Muscle layer of colon (tissue), 2 donors: Measurements from ENCODE around the gene FZR1.
A peak's percentile ranks its signal among the peaks of the same experiment; 100 is the strongest.

Experiments used
- H3K27ac ChIP-seq: one replicate; pipeline ENCODE4 v1.7.0; 2013; ENCODE audit warnings: low read depth, mild to moderate bottlenecking, low read length, moderate library complexity
- H3K27me3 ChIP-seq, 2 donors: one replicate each; pipeline ENCODE4 v1.7.0; 2013; ENCODE audit warnings: low read length in 2 of 2, mild to moderate bottlenecking in 2 of 2; ENCODE audit not compliant: insufficient read depth in 2 of 2, control insufficient read depth in 1 of 2
- H3K36me3 ChIP-seq: one replicate; pipeline ENCODE4 v1.7.0; 2013; ENCODE audit warnings: mild to moderate bottlenecking, low read length; ENCODE audit not compliant: insufficient read depth
- H3K4me1 ChIP-seq: one replicate; pipeline ENCODE4 v1.7.0; 2013; ENCODE audit warnings: mild to moderate bottlenecking, low read length; ENCODE audit not compliant: insufficient read depth
- H3K4me3 ChIP-seq, 2 donors: one replicate each; pipeline ENCODE4 v1.7.0; 2013; ENCODE audit warnings: low read length in 2 of 2, low read depth in 1 of 2, mild to moderate bottlenecking in 1 of 2, moderate library complexity in 1 of 2
- H3K9ac ChIP-seq: one replicate; pipeline ENCODE4 v1.7.0; 2013; ENCODE audit warnings: low read length
- H3K9me3 ChIP-seq: one replicate; pipeline ENCODE4 v1.7.0; 2013; ENCODE audit warnings: mild to moderate bottlenecking, low read length
- donor health status: abdominal sarcoma.
- donor health status: Adenocarcinoma of cecum.

The FZR1 gene

DNA sequence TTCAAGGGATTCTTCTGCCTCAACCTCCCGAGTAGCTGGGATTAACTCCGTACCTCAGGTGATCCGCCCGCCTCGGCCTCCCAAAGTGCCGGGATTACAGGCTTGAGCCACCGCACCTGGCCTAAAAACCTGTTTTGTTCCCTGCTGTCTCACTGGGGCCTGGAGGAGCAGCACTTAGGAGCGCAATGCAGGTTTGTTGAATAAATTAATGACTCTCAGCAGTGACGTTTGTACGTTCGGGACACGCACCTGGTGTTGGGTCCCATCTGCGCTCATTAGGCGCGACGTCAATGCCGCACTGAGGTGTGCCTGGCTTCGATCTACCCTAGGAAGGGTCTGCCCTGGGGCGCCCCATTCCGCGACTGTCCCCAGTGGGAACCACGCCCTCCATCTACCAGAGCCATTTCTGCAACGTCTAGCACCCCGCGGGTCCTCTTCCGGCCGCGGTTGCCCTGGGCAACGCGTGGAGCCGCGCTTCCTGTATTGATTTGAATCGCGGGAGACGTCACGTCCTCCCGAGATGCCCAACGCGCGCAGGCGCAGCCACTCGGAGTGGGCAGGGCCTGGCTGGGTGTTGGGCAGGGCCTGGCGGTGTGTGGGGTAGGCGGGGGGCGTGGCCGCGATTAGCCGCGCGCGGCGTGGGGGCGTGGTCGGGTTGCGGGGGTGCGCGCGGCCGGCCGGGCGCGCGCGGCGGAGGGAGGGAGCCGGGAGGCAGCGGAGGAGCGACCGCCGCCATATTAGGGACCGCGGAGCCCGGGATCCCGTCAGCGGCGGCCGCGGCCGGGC is at the start of gene FZR1:
TSS of gene FZR1 (plus strand) at position 714 of the 786 bp plus-strand sequence. CDS start 16,679 bp downstream, outside the sequence.
- H3K27ac ChIP-seq = peak within 1 kb of the TSS; percentile 93
- H3K4me3 ChIP-seq = peak within 1 kb of the TSS; percentile 78 to 84
- peaks cover 16% of the 10 kb centered on the region for H3K36me3 ChIP-seq
- H3K9ac ChIP-seq = peak within 1 kb of the TSS; percentile 61
- no peaks in the 10 kb centered on the region for H3K27me3 ChIP-seq
- peaks cover 8% of the 10 kb centered on the region for H3K4me1 ChIP-seq
- H3K9me3 ChIP-seq = no peaks in the 10 kb centered on the region

DNA sequence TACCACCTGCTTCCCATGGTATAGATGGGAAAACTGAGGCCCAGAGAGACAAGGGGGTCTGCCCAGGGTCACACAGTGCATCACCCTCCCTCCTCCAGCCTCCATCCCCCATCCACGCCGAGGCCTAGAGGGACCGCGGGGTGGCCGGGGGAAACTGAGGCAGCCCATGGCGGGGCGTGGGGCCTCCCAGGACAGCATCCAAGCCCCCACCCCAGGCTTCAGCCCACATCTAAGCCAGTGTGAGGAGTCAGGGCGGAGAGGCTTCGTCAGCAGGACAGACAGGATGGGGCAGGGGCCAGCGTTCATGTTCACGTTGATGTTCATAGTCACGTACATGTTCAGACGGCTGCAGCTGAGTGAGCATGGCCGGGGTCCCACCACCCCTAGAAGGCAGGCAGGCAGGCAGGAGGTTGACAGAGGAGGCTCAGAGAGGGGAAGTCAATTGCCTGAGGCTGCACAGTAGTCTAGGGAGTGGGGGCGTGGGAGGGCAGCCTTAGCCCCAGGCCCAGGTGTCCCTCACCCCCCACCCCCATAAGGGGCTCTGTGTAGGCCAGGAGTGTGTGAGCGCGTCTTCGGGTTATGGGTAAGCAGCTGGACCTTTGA is 49.1 kb upstream of the FZR1 start:
- Histone ChIP-seq H3K4me3 (no peak overlapping the region), H3K4me1 (peaks cover 35% of the 10 kb centered on the region), H3K27me3 (no peaks in the 10 kb centered on the region), H3K36me3 (peaks cover 38% of the 10 kb centered on the region), H3K9me3 (no peaks in the 10 kb centered on the region), H3K9ac (no peak overlapping the region), H3K27ac (peak overlapping the region; percentile 83)

DNA sequence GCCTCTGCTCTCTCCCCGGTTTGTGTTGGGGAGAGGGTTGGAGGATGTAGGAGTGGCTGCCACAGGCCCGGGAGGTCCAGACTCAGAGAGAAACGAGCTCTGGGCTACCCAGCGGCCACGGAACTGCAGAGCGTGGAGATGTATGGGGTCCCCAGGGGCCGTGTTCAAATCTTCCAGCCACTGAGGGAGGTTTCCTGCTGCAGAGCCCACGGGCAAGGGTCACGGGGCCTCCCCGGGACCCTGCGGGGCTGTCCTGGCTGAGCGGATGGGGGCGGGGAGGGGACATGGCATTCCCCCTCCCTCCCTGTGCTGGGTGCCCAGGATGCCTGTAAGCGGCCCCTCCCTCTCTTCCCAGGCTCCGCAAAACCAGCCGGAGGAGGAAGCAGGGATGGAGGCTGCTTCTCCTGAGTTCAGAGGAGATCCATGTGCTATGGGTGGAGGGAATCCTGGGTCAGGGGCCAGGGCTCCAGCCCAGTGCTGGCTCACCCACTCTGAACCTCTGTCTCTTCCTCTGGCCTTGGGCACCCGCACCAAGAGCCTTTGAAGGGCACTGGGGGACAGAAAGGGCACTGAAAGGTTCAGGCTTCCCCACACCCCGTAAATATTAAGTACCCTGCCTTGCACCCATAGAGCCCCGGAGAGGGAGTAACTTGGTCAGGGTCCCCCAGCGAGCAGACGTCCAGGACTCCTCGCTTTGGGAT is 48.4 kb upstream of the FZR1 start:
- H3K9me3 ChIP-seq = no peaks in the 10 kb centered on the region
- peak overlapping the region; percentile 4 for H3K9ac ChIP-seq
- H3K4me3 ChIP-seq = no peak overlapping the region

DNA sequence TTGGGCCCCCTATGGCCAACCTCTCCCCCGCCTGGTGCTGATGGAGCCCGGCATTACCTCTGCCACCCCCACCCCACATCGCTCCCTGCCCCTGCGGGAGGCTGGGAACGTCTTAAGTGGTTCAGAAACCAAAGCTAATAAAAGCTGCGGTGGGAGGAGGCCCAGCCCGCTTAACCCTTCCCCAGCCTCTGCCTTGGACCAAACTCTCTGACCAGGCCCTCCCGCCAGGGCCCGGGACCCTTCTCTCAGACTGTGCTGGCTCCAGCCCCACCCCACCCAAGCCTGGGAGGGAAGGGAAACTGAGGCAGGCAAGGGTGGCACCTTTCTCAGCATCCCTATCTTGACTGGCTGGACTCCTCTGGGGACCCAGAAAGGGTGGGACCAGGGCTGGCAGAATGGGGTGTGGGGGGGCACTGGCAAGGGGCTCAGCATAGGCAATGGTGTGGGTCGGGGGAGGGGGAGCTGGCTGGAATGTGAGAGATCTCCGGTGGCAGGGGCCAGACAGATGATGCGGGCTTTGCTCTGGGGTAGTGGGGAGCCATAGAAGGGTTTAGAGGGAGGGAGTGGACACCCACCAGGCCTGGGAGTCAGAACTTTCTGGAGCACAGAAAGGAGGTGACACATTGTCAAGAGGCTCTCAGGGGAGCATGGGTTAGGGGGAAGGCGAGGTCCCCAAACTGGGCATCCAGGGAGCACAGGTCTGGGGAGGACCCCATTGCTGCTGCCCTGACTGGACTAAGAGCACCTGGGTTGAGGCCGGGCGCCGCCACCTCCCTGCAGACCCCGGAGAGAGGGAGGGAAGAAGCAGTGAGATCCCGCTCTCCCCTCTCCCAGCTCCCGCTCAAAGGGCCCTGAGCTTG is 47.7 kb upstream of the FZR1 start:
- Histone ChIP-seq H3K4me1 (peaks cover 35% of the 10 kb centered on the region), H3K36me3 (peaks cover 30% of the 10 kb centered on the region), H3K4me3 (no peak overlapping the region), H3K27ac (peak overlapping the region; percentile 83), H3K27me3 (no peaks in the 10 kb centered on the region), H3K9me3 (no peaks in the 10 kb centered on the region), H3K9ac (peak overlapping the region; percentile 6)

More for the DNA sequence above, 48.4 kb upstream of the FZR1 start:
- H3K27me3 ChIP-seq = no peaks in the 10 kb centered on the region
- peak overlapping the region; percentile 83 for H3K27ac ChIP-seq
- peaks cover 35% of the 10 kb centered on the region for H3K4me1 ChIP-seq
- peaks cover 36% of the 10 kb centered on the region for H3K36me3 ChIP-seq

DNA sequence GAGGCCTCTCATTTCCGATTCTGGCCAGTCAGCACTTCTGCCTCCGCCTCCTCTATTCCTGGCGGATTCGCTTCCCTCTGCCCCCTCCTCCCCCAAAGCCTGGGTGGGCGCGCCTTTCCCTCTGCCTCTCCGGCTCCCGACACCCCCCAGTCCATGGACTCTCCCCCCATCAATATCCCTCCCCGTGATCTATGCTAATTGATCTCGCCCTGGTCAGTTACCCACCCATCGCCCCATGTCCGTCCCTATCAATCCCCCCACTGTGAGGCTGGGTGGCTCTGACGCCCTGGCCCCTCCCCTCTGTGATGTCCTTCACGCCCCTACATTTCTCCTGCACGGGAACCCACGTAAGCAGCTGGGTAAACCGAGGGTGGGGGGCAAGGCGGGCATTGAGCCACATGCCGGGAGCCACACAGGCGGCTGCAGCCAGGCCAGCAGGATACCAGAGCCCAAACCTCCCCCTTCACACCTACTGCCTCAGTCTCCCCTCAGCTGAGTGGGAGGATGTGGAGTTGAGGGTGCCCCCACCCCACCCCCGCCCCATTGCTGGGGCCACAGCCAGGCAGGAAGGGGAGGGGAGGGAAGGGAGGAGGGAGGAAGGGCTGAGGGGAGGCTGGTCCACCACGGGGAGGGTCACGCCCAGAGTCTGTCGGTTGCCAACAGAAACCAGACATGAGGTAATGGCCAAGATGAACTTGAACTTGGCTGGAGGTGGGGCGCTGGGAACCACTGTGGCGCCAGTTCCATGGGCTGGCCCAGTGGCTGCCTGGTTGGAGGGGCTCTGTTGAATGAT is 46.8 kb upstream of the FZR1 start:
- Histone ChIP-seq H3K36me3 (peaks cover 23% of the 10 kb centered on the region), H3K9ac (peak overlapping the region; percentile 6), H3K4me3 (no peak overlapping the region), H3K9me3 (no peaks in the 10 kb centered on the region), H3K4me1 (peaks cover 35% of the 10 kb centered on the region), H3K27ac (peak overlapping the region; percentile 83), H3K27me3 (no peaks in the 10 kb centered on the region)

DNA sequence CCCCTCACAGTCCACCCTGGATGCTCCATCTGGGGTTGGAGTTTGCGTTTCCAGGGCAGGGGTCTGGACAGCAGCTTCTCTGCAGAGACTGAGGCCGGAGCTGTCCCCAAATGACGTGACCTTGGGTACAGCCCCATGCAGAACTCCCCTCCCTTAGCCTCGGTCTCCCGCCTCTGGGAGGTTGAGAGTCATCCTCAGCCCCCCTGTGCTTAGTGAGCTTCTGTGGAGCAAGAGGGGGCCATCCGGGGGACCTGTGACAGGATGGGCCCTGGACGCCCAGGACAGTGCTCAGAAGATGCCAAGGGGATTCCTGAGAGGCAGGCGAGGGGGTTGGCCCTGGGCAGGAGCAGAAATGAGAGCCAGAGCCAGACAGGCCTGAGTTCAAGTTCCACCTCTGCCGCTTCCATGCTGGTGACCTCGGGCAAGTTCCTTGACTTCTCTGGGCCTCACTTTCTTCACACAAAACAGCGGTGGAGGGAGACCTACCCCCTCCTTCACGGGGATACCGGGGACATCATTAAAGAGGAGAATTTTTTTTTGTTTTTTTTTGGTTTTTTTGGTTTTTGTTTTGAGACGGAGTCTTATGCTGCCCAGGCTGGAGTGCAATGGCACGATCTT is 46.0 kb upstream of the FZR1 start:
- no peaks in the 10 kb centered on the region for H3K27me3 ChIP-seq
- H3K4me3 ChIP-seq = no peak overlapping the region
- H3K27ac ChIP-seq = peak overlapping the region; percentile 18
- H3K36me3 ChIP-seq = peaks cover 15% of the 10 kb centered on the region
- no peaks in the 10 kb centered on the region for H3K9me3 ChIP-seq
- peaks cover 35% of the 10 kb centered on the region for H3K4me1 ChIP-seq
- peak overlapping the region; percentile 9 for H3K9ac ChIP-seq

DNA sequence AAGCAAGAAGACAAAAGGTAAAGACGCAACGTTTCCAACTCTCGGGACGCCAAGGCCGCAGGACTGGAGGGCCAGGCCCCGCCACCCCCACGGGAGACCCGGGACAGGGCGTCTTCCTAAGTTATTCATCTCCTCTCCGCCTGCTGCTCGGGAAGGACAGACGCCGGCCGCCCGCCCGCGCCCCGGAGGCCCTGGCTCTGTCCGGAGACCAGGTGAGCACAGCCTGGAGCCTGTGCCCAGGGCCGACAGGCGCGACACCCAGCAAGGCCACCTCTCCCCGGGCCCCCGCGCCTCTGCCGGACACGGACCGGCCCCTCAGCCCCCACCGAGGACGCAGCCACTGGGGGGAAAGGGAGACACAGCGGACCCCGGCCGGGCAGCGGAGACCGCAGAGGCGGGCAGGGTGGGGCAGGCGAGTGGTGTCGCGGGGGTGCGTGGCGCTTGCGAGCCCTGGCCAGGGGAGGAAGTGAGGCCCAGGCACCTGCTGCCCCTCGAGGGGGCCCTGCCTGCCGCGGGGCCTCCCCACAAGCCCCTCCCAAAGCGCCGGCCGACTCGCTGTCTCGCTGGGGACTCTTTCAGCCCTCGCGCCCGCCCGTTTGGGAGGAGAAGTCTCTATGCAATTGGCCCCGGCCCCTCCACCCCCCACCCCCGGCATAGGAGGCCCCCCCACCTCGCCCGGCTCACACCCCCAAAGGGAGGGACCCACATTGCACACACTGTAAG is 43.0 kb upstream of the FZR1 start:
- peak overlapping the region; percentile 68 for H3K27ac ChIP-seq
- H3K36me3 ChIP-seq = peaks cover 6% of the 10 kb centered on the region
- H3K9ac ChIP-seq = no peak overlapping the region
- no peaks in the 10 kb centered on the region for H3K9me3 ChIP-seq
- peaks cover 41% of the 10 kb centered on the region for H3K4me1 ChIP-seq
- H3K4me3 ChIP-seq = no peak overlapping the region
- no peaks in the 10 kb centered on the region for H3K27me3 ChIP-seq

DNA sequence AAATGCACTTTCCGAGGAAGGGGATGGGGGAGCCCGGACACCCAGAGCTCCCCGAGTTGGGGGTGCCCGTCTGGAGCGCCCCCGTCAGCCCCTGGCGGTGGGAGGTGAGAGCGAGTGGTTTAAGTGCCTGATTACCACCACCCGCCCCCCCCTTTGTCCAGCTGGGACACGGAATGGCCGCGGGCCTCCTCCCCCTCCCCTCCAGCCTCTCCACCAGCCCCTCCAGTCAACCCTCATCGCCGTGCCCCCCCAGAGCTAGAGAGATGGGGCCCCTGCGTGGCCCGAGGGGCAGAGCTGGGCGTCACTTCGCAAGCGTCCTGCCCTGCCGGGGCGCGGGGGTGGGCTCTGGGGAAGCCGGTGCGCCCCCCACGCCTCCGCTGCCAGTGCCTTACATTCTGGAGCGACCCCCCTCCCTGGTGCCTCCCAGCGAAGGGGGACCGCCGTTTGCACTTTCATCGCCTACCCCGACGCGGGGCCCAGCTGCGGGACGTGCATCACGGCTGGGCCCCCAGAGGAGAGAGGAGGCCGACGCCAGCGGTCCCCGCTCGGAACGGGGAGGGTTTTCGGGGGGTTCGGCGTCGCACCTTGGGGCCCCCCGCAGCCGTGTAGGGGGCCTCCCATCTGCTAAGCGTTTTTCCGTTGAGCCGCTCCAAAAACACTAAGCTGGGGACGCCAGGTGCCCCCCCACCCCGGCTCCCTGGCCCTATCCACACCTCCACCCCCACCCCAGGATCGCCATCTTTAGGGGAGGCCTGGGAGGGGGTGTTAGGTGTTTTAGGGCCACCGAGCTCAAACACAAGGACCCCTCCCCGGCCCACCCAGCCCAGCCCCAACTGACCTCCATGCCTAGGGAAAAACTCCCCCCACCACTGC is 42.2 kb upstream of the FZR1 start:
- Histone ChIP-seq H3K4me3 (no peak overlapping the region), H3K27ac (peak overlapping the region; percentile 68), H3K9ac (no peak overlapping the region), H3K9me3 (no peaks in the 10 kb centered on the region), H3K27me3 (no peaks in the 10 kb centered on the region), H3K36me3 (peaks cover 6% of the 10 kb centered on the region), H3K4me1 (peaks cover 33% of the 10 kb centered on the region)

DNA sequence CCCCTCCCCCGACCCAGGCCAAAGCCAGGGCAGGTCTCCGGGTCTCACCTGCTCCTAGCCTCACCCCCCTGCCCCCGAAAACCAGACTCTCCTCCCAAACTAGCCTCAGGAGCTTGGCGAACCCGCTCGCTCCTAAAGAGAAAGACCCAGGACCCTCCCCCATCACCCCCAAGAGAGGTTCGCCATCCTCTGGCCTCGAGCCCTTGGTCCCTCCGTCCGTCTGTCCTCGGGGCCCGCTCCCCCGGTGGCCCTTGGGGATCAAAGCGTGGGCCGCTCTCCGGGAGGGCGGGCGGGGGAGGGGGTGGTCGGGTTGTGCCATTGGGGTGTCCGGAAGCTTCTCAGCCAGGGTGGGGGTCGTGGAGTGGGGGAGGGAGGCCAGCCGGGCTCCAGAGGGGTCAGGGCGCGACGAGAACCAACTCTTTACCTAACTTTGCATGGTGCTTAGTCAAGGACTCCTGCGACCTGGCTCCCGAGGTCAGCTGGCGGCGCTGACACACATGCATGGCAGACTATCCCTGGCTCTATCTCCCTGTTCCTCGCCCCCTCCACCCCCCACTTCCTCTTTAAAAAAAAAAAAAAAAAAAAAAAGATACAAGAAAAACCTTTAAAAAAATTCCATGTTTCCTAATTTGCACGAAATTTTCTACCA is 41.4 kb upstream of the FZR1 start:
- no peak overlapping the region for H3K4me3 ChIP-seq

More for the DNA sequence above, 41.4 kb upstream of the FZR1 start:
- Histone ChIP-seq H3K27ac (peak overlapping the region; percentile 68), H3K9ac (no peak overlapping the region), H3K27me3 (no peaks in the 10 kb centered on the region), H3K9me3 (no peaks in the 10 kb centered on the region), H3K4me1 (peaks cover 26% of the 10 kb centered on the region), H3K36me3 (peaks cover 6% of the 10 kb centered on the region)
